Mucosa of descending colon (tissue), 3 donors: ENCODE data around the gene PTGS1. TPM values are rescaled to one million over a fixed set of nuclear protein-coding genes. Genes with fewer than 3 reads are reported as not detected.

Experiments used
- ATAC-seq: fragments of 200-7000 bp; cut with Tn5 transposase; one replicate; pipeline ENCODE4 v1.9.1; 2020; ENCODE audit warnings: mild to moderate bottlenecking, moderate library complexity
- DNase-seq, 3 donors: peaks; one replicate each; pipeline ENCODE4 v3.0.0-alpha.2; 2020
- H3K36me3 ChIP-seq: fragments of 200-600 bp; one replicate; pipeline ENCODE4 v1.8.0; 2021; ENCODE audit warnings: low read depth, mild to moderate bottlenecking
- H3K4me1 ChIP-seq: fragments of 200-600 bp; one replicate; pipeline ENCODE4 v1.8.0; 2021; ENCODE audit warnings: low read depth, mild to moderate bottlenecking
- H3K4me3 ChIP-seq: fragments of 200-600 bp; one replicate; pipeline ENCODE4 v1.8.0; 2021; ENCODE audit warnings: mild to moderate bottlenecking
- H3K9me3 ChIP-seq: fragments of 200-600 bp; one replicate; pipeline ENCODE4 v1.8.0; 2021; ENCODE audit warnings: mild to moderate bottlenecking
- CTCF ChIP-seq: fragments of 200-600 bp; IDR thresholded peaks from one replicate; pipeline ENCODE4 v1.8.0; 2022; ENCODE audit warnings: antibody characterized with exemption, mild to moderate bottlenecking
- intact Hi-C, 2 donors: fragments of 100-400 bp; cut with DNase I in 1 of 2; cut with micrococcal nuclease in 1 of 2; formaldehyde crosslinking; loops; one replicate each; pipeline versions ENCODE4 v1.11.0 to v1.11.1; 2022; cut with DNase I, micrococcal nuclease
- total RNA-seq, 3 donors: library from RNA; stranded (reverse); fragmentation: NEBNext Ultra II Directional in 2 of 3; extraction: Animal tissue kit (Norgen Biotek cat#: 25700) in 2 of 3; gene quantifications; one replicate each; pipeline versions ENCODE4 v1.2.1 to v1.2.4, GENCODE V29; 2021 to 2023
- donor health status: DM: no; HTN: no; CAD: no; lungs with moderate emphysema.
- donor health status: DM: no; HTN: no; CAD: no.
- donor health status: DM: no; HTN: yes; CAD: no.

Gene PTGS1
- total RNA-seq, 3 donors from 2014 or later, result 8.8 to 192 (median 15.3) TPM

DNA sequence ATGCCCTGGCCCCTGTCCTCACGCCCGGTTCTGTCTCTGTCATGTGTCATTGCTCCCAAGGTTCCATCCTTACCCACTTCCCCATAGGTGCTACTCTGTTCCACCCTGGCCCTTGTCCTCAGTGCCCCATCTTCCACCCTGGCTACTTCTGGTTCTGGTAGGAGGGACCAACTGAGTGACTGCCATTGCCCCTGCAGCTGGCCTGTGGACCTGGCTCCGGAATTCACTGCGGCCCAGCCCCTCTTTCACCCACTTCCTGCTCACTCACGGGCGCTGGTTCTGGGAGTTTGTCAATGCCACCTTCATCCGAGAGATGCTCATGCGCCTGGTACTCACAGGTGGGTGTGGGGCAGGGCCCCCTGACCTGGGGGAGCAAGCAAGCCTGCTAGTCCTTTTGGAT, 7.4 kb downstream of the PTGS1 start:
- Histone ChIP-seq H3K9me3 (peaks cover 5% of the 10 kb centered on the region), H3K36me3 (no peaks in the 10 kb centered on the region), H3K4me1 (peaks cover 16% of the 10 kb centered on the region), H3K4me3 (no peak overlapping the region)
- no peak for DNase-seq
- no peak for TF ChIP-seq CTCF
- intact Hi-C loops, result no loop called here
- no peak for ATAC-seq

- DNase-seq, result no peak
- Histone ChIP-seq H3K9me3 (peaks cover 5% of the 10 kb centered on the region), H3K36me3 (no peaks in the 10 kb centered on the region), H3K4me3 (no peak overlapping the region), H3K4me1 (peaks cover 16% of the 10 kb centered on the region)
- ATAC-seq, result no peak
- no peak for TF ChIP-seq CTCF
- intact Hi-C loops, result no loop called here
Measured at GRCh38 chr9:122379340-122379739, 8.5 kb downstream of the PTGS1 start.

GRCh38 chr9:122380293-122380692, 9.5 kb downstream of the PTGS1 start:
- Histone ChIP-seq H3K4me3 (no peak overlapping the region), H3K36me3 (no peaks in the 10 kb centered on the region), H3K9me3 (peaks cover 5% of the 10 kb centered on the region), H3K4me1 (peaks cover 11% of the 10 kb centered on the region)
- intact Hi-C loops, result no loop called here
- ATAC-seq (no peak), DNase-seq (no peak)
- TF ChIP-seq CTCF, result no peak

DNA sequence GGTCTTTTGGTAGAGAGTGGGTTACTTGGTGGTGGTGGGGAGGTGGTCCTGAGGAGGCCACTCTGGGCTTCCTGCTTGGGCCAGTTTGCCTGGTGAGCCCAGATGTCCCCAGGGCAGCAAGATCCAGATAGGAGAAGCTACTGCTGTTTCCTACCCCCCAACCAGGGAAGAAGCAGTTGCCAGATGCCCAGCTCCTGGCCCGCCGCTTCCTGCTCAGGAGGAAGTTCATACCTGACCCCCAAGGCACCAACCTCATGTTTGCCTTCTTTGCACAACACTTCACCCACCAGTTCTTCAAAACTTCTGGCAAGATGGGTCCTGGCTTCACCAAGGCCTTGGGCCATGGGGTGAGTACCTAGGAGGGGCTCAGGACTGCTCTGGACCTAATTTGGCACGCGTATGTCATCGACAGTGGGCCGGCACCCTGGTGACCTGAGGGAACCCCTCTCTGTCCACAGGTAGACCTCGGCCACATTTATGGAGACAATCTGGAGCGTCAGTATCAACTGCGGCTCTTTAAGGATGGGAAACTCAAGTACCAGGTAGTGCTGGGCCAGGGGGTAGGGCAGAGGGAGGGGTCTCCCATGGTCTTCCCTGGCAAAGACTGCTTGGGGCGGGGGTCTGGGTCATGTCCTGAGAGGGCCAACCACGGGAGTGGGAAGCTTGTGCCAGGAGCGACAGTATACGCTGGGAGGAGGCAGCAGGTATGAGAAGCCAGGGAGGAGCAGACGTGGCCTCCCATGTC, 10.6 kb downstream of the PTGS1 start:
- H3K4me3 ChIP-seq, result no peak overlapping the region
- DNase-seq (no peak), ATAC-seq (no peak)
- peaks cover 5% of the 10 kb centered on the region for H3K9me3 ChIP-seq
- TF ChIP-seq CTCF, result no peak
- no peaks in the 10 kb centered on the region for H3K36me3 ChIP-seq
- intact Hi-C loops, result no loop called here
- H3K4me1 ChIP-seq, result peaks cover 5% of the 10 kb centered on the region

DNA sequence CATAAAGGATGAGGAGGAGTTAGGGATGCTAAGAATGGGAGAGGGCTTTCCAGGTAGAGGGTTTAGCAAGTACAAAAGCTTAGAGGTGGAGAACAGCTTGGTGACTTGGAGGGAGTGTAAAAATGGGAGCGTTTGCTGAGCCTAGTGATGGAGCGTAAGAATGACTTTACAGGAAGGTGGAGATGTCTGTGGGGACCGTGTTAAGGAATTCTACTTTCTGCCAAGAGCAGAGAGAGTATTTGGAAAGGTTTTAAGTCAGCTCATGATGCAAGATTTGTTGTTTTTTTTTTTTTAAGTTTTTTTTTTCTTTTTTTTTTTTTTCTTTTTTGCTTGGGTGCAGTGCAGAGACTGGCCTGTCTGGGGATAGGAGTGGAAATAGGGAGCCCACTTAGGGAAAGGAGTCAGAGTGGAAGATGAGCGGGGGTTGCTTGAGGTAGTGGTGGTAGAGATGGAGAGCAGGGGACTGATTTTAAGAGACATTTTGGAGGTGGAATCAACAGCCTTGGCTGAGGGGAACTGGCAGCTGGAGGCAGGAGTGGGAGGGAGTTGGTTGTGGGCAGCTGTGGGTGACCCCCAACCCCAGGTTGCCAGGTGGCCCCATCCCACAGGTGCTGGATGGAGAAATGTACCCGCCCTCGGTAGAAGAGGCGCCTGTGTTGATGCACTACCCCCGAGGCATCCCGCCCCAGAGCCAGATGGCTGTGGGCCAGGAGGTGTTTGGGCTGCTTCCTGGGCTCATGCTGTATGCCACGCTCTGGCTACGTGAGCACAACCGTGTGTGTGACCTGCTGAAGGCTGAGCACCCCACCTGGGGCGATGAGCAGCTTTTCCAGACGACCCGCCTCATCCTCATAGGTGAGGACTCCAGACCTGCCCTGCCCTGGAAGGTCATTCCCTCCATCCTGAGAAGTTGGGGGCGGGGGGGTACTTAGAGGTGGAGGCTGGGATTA, 12.4 kb downstream of the PTGS1 start:
- ATAC-seq (no peak), DNase-seq (no peak)
- Histone ChIP-seq H3K4me1 (no peaks in the 10 kb centered on the region), H3K4me3 (no peak overlapping the region), H3K9me3 (peaks cover 5% of the 10 kb centered on the region), H3K36me3 (no peaks in the 10 kb centered on the region)
- intact Hi-C loops, result no loop called here
- no peak for TF ChIP-seq CTCF
